HTR-8/SVneo (cell line): Measurements from ENCODE around the gene PAX4.

Source experiments
- DNase-seq: peaks from one replicate; pipeline ENCODE4 v3.0.0; 2011; ENCODE audit warnings: low spot score, mixed read lengths; ENCODE audit not compliant: insufficient read length
- FAIRE-seq: peaks from 2 replicates; lab custom pipeline; 2011; peaks lifted over from hg19 to GRCh38; lab: Jason Lieb, UNC

PAX4 gene

DNA sequence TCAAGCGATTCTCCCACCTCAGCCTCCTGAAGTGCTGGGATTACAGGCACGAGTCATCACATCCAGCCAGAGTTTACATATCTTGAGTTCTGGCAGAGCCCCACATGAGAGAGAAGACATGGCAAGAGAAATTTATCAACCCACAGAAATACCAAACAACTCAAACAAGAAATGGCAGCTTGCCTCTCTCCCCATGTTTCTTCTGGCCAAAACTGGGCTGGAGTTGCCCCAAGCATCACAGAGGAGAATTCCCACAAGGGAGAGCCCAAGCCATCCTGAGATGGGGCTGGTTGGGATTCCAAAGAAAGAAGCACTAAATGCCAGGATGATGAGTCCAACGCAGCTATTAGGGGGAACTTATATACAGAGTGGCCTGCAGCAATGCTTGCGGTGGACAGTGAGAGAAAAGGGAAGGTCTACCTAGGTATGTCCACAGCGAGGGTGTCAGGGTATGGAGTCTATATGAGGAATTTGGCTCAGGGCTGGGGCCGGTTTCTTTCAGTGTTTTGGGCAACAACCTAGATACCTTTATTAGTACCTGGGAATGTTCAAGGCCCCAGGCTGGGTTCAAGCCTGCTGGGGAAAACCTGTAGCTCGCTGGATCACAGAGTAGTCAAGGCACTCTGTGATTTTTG is 14.5 kb upstream of the PAX4 start:
- DNase-seq (no peak), FAIRE-seq (no peak)

DNA sequence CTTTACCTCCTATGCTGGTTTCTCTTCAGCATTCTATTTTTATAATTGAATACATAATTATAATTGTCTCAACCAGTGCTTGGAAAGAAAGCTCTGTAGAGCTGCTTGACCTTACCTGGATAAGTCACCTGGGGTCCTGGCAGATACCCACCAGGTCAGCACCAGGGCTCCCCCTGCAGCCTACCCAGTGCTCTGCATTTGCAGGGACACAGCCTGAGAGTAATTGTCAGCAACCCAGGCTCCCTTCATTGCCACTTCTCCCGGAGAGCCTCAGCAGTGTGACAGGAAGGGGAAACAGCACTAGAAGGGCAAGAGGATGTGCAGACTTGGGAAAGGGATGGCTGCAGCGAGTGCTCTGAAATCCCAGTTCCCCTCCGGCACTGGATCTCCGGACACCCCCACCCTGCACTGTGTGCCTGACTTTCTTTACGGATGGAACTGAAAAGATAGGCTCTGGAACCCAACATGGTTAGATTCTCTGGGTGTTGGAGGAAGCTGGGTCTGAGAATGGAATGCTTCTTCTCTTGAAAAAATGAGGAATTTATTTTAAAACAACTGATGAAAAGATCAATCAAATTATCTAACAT is 11.4 kb upstream of the PAX4 start:
- no peak for DNase-seq
- no peak for FAIRE-seq

DNA sequence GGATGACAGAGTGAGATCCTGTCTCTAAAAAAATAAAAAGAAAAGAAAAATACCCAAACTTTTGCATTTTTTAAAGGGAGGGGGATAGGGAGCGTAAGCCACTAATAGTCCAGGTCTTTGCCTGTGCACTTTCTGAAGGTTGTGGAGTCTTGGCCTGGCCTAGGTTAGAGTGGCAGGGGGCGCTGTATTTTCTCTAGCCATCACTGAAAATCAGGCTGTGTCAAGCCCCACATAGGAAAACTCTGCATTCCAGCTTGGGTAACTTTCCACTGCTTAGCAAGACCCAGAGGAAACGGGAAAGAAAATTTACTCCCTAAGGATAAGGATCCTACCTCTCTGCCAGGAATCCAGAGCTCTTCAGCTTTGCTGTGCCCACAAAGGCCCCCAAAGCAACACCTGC is 10.5 kb upstream of the PAX4 start:
- DNase-seq (no peak), FAIRE-seq (no peak)

DNA sequence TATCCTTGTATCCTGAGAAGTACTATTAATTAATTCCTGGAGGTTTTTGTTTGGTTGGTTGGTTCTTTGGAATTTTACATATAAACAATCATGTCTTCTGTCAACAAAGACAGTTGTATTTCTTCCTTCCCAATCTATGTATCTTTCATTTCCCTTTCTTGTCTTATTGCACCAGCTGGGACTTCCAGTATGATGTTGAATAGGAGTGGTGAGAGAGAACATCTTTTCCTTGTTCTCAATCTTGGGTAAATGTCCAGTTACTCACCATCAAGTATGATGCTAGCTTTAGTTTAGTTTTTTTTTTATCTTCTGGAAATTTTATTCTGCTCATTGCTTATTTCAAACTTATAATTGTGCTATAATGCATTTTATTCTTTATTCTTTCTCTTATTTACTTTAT is 7.4 kb upstream of the PAX4 start:
- FAIRE-seq (no peak), DNase-seq (no peak)

DNA sequence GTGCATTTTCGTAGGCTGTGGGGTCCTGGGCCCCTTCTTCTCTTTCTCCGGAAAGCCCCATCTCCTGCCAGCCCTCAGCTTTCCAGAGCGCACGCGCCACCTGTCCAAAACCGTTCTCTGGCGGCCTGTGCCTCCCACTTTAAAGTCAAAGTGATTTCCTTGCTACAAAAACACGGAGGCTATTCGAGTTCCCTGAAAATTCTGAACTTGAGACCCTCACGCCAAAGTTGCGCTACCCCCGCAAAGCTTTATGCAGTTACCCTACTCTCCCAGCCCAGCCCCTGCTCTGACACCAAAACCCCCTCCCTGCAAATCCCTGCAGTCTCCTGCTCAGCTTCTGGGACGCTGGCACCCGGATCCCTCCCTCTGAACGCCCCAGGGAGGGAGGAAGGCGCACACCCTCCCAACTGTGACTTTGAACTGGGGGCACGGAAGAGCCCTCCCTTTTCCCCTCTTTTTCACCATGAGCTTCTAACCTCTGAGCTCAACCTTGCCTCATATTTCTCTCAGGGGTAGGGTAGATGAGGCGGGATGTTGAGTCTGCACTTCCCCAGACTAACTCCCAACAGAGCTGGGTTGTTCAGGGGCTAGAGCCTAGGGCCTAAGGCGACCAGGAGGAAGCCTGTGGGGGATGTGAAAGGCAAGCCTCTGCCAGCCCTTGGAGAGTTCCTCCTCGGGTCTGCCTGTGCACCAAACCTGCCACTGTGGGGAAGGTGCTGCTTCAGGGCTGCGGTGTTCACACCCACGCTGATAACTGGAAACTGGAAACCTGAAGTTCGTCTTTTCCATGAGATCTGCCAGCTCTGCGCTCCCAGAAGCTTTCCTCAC is 2.7 kb upstream of the PAX4 start:
- DNase-seq (no peak), FAIRE-seq (no peak)

DNA sequence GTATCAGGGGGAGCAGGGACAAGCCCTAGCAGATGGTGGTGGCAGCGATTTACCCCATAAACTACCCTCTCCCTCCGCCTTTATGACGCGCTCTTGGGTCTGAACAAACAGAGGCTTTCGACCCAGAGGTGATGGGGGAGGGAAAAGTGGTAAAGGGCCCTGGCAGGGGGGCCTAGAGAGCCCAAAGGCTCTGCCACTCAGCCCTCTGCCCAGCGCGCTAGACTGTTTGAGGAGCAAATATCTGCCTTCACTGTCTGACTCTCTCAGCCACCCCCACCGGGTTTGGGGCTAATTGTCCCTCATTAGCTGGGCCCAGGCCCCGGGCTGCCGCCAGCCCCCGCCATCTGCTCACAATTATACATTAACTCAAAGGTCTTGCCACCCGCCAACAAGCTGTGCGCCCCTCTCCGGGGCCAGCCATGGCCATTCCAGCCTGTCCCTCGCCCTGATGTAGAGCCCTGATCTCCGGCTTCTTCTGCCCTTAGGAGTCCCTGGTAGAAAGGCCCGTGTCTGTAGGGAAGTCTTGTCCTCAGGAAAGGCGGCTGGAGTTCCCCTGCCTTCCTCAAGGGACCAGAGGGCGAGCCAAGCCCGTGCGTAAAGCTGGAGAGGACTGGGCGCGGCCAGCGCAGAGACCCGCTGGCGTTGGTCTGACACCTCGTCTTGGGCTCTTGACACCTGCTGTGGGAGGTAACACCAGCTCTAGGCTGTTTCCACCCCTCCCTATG is 1.9 kb upstream of the PAX4 start:
- DNase-seq: no peak

DNA sequence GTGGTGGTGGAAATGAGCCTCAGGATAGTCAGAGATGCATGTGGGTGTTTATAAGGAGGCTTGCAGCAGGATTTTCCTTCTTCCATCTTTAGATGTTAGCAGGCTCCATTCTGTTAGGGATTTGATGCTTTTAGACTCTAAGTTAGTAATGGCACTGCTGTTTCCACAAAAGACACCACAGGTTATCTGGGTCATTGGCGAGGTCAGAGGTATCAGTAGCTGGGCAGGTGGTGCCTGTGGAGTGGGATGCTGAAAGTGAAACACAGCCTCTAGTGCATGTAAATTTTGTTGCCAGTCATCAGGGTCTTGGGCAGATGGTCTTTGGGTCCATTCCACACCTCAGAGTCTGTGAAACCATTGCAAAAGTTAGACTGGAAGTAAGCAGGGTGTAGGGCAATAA is 833 bp upstream of the PAX4 start:
- no peak for FAIRE-seq
- no peak for DNase-seq

More for the DNA sequence above, 1.9 kb upstream of the PAX4 start:
- no peak for FAIRE-seq

DNA sequence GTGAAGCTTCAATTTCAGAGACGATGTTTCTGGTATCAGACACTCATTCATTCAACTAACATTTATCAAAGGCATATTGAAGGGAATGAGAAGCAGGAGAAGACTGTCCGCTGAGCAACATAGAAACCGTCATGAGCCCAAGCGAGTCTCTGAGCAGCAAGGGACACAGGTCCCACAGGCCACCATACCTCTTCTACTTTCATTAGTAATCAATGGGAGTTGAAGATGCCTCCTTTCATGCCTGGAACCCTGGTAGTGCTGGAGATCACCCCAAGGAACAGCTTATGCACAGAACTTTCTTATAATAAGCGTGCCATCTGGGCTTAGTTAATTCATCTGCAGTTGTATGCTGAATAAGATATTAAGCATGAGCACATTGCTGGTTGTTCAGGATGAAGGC is 1.2 kb downstream of the PAX4 start:
- DNase-seq: no peak
- no peak for FAIRE-seq

DNA sequence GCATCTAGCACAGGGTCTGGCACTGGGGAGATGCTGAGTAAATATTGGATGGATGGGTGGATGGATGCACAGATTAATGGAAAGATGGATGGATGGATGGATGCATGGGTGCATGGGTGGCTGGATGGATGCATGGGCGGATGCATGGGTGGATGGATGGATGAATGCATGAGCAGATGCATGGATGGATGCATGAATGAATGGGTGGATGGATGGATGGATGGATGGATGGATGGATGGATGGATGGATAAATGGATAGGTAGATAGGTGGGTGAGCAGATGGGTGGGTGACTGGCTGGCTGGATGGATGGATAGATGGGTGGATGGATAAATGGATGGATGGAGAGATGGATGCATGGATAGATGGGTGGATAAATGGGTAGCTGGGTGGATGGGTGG is 5.7 kb downstream of the PAX4 start:
- DNase-seq (no peak), FAIRE-seq (no peak)

DNA sequence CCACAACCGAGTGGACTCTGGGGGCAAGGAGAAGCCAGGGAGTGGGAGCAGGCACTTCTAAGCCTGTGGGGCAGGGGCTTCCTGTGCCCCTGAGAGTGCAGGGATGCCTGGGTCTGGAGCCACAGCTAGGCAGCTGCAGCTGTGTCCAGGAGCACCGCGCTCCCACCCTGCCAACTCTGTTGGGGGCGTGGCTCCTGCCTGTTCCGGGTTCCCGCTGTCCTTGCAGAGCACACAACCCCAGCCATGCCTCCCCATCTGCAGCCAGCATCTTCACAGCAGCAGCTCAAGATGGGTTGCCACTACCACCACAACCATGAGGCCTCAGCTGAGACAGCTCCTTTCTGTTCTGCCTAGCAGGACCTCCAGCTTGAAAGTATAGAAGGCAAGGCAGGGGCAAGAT is 8.6 kb downstream of the PAX4 start:
- DNase-seq: no peak
- FAIRE-seq: no peak

DNA sequence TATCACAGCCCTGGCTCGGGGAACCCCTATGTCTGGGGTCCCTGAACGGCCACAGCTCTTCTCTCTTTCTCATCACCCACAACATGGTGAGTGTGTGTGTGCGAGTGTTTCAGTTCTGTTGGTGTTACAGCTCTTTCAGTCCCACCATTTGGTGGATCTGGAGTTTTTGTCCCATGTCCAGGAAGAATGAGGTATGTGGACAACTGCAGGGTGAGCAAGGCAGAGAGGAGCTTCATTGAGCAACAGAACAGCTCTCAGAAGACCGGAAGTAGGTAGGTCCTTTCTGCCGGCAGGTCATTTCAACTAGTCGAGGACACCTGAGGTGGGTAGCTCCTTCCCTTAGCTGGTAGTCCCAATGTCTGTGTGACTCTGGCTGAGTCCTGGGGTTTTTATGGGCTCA is 9.5 kb downstream of the PAX4 start:
- no peak for DNase-seq
- no peak for FAIRE-seq

DNA sequence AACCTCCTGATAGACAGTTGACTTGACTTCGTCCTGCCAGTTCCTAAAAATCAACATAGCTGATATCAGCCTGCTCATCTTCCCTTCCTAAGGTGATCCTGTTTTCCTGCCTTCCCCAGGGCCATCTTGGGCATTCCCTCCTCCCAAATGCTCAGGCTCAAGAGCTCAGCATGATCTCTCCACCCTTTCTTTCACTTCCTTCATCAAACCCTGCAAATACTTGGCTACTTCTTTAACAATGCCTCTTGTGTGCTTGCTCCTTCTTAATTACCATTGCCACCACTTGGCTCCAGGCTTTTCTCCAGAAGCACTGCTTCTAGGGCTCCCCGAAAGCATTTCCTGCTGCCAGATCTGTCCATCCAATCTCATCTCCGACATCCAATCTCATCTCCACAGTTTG is 17.1 kb downstream of the PAX4 start:
- DNase-seq: no peak
- no peak for FAIRE-seq

DNA sequence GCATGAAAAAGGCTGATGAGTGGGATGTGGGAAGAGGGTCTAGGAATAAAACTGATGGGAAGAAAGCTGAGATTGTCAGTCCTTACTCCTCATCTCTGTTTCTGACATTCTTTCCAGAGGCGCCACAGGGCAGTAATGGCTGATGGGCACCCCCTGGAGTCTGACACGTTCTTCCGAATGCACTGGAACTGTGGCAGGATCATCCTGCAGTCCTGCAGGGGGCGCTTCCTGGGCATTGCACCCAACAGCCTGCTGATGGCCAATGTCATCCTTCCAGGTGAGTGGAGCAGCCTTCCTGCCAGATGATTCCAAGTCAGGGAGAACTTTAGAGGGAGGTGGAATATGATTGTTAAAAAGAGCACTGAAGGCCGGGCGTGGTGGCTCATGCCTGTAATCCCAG is 19.6 kb downstream of the PAX4 start:
- DNase-seq (no peak), FAIRE-seq (no peak)

DNA sequence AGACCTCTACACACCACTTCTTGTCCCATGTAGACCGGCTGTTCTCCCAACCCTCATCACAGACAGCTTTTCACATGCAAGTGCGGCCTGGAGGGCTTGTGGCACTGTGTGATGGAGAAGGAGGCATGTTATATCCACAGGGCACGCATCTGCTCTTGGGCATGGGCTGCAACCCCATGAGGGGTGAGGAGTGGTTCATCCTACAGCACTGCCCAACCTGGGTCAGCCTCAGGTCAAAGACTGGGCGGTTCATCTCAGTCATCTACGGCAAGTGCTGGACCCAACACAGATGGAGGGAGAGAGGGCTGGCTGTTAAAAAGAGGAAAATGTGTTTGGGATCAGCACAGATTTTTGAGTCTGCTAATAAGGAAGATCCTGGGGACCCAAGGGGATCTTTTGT is 22.2 kb downstream of the PAX4 start:
- no peak for FAIRE-seq
- DNase-seq: no peak

DNA sequence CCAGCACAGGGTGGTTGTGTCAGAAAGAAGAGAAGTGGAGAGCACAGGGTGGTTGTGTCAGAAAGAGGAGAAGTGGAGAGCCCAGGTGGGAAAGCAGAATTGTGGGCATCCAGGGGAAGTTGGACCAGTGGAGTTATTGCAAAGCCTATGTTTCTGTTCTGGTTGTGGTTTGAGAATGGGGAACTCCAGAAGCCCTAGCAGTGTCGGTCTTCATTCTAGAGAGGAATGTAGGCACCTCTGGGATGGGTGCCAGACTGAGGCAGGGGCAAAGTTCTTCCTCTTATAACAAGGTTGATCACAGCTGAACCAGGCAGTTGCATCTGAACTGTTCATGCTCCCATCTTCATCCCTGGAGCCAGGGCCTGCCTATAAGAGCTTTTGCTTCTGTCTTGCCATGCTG is 23.5 kb downstream of the PAX4 start:
- FAIRE-seq (no peak), DNase-seq (no peak)

DNA sequence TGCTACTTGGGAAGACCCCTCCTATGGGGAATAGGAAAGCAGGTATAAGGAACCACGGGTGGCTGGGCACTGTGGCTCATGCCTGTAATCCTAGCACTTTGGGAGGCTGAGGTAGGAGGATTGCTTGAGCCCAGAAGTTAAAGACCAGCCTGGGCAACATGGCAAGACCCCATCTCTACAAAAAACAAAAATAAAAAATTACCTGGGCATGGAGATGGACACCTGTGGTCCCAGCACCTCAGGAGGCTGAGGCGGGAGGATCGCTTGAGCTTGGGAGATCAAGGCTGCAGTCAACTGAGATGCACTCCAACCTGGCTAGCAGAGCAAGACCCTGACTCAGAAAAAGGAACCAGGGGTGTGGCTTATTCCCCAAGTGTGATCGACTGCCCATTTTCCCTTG is 25.4 kb downstream of the PAX4 start:
- DNase-seq (no peak), FAIRE-seq (no peak)

DNA sequence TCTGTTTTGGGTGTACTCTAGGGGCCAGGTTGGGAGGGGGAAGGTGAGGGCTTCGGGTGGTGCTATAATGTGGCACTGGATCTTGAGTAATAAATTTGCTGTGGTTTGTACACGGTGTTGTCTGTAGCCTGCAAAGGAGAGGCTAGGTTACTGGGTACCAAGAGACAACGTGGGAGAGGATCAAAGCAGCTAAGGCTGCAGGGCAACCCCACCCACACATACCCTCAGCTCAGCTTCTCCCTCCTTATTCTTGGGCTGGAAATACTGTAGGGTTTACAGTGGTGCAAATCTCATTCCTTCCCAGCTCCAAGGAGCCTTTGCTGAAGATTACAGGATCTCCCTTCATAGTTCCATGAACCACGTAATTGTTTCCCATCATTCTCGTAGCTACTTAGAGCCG is 26.4 kb downstream of the PAX4 start:
- FAIRE-seq (no peak), DNase-seq (no peak)

DNA sequence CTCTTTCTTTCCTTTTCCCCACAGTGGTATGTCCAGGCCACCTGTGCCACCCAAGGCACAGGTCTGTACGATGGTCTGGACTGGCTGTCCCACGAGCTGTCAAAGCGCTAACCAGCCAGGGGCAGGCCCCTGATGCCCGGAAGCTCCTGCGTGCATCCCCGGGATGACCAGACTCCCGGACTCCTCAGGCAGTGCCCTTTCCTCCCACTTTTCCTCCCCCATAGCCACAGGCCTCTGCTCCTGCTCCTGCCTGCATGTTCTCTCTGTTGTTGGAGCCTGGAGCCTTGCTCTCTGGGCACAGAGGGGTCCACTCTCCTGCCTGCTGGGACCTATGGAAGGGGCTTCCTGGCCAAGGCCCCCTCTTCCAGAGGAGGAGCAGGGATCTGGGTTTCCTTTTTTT is 26.8 kb downstream of the PAX4 start:
- DNase-seq: no peak
- no peak for FAIRE-seq

DNA sequence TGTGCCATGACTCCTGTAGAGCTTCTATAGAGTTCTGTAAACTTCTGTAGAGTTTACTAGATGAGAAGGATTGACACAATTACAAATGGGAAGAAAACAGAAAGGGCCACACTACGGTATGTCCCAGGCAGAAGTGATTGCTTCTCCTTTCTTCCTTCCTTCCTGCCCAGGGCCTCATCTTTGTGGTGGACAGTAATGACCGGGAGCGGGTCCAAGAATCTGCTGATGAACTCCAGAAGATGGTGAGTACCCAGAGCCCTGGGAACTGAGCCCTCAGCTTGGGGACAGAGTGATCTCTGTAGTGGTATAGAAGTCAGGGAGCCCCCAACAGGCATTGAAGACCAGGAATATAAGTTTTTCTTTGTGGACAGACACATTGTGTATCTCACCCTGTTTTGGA is 28.0 kb downstream of the PAX4 start:
- DNase-seq (no peak), FAIRE-seq (no peak)

DNA sequence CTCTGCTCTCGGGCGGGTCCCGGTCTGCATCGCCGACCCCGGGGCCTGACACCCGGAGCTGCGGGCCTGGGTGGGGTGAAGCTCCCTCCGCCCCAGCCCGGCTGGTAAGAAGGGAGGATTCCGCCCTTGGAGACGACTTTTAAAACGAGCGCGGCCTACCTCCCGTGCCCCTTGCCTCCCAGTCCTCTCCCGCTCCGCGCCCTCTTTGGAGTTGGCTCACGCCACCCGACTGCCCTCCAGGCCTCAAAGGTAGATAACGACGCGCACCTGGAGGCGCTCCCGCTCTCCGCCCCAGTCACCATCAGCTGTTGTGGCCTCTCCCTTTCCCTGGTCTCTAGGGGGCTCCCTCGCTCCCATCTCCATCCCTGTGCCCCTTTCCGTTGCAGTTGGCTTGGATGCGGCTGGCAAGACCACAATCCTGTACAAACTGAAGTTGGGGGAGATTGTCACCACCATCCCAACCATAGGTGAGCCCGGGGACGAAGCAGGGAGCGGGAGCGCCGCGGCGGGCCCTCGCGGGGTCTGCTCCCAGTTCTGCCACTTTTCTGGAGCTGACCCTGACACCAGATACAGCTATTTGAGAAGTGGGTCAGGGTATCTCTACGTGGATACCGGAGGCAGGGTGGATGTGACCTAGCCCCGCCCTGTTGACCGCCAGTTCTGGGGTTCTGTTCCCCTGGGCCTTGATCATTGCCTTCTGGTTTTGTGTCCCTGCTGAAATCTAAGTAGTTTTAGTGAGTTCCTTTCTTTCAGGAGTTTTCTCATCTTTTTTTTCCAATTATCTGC is 29.1 kb downstream of the PAX4 start:
- no peak for FAIRE-seq
- peak; percentile 73 for DNase-seq
